Measurements from ENCODE around the gene MED12. TPM values are rescaled to one million over a fixed set of nuclear protein-coding genes. Genes with fewer than 3 reads are reported as not detected.

The MED12 gene
- total and polyA plus RNA-seq, 10 of the 15 experiments (the other 5 are each of a cell fraction or from before 2014, with no cell fraction given), result 0.68 to 28.5 (median 13.7) TPM

DNA sequence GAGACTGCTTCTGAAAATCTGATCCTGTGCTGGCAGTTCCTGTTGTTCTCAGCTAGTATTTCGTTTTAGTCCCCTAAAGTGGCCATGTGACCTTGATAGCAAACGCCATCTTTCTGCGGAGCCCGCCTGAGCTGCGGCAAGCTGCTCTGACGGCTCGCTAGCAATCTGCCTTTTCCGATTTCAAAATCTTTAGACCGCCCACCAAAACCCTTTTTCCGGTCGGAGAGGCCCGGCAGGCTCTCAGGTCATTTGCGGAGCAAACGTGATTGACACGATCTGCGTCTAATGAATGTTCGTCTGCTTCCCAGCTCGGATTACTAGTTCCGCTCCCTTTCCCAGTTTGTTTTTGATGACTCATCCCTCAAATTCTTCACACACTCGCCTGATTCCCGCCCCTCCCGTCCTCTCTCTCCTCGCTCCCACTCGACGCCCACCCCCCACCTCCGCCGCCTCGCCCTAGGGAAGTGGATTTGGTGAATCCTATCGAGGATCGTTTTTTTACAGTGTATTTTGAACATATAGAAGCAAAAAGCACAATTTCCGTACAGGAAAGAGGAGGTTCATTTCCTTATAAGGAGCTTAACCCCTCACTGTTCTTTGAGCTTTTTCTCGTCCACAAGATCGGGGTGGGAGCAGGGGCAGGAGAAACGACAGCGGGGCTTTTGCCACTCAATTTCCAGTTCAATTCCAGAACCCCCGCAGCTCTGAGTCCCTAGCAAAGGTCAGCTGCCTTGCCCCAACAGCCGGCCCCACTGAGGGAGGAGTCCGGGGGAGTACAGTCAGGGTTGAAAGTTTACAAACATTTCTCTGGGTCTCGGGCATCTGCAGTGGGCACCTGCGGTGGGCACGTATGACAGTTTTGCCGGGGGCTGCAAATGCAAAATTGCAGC is 63.8 kb downstream of the MED12 start (continued):
- no peak for TF ChIP-seq SUPT20H (IDR thresholded peaks at IDR 0.05; ENCODE audit: borderline replicate concordance, control insufficient read depth, low read depth, low read length)
- no peak for TF ChIP-seq ZBED1 (IDR thresholded peaks at IDR 0.05; ENCODE audit: borderline replicate concordance)
- TF ChIP-seq RFX5 (IDR thresholded peaks at IDR 0.05; ENCODE audit: low read depth, low read length), result no peak
- TF ChIP-seq CHD2 (IDR thresholded peaks at IDR 0.05; ENCODE audit: borderline replicate concordance, low read depth, low read length), result peak; percentile 65; the same call in 1 of the 2 replicates
- TF ChIP-seq, protein P1, sequence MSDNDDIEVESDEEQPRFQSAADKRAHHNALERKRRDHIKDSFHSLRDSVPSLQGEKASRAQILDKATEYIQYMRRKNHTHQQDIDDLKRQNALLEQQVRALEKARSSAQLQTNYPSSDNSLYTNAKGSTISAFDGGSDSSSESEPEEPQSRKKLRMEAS (IDR thresholded peaks at IDR 0.05; ENCODE audit: low read depth, low read length), result peak; percentile 40; the same call in 1 of the 2 replicates
- TF ChIP-seq IKZF1 (conservative IDR thresholded peaks at IDR 0.05), result peak; percentile 38; the same call in 1 of the 2 replicates
- TF ChIP-seq RUNX3 (IDR thresholded peaks at IDR 0.05; ENCODE audit: low read length), result no peak
- TF ChIP-seq, protein P2, sequence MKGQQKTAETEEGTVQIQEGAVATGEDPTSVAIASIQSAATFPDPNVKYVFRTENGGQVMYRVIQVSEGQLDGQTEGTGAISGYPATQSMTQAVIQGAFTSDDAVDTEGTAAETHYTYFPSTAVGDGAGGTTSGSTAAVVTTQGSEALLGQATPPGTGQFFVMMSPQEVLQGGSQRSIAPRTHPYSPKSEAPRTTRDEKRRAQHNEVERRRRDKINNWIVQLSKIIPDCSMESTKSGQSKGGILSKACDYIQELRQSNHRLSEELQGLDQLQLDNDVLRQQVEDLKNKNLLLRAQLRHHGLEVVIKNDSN (IDR thresholded peaks at IDR 0.05; ENCODE audit: borderline replicate concordance, extremely low read length, insufficient read depth, low read depth, low read length), result no peak
- no peak for TF ChIP-seq EZH2 (IDR thresholded peaks at IDR 0.05; ENCODE audit: borderline replicate concordance, control insufficient read depth, low read depth, low read length)
- TF ChIP-seq, protein P3, sequence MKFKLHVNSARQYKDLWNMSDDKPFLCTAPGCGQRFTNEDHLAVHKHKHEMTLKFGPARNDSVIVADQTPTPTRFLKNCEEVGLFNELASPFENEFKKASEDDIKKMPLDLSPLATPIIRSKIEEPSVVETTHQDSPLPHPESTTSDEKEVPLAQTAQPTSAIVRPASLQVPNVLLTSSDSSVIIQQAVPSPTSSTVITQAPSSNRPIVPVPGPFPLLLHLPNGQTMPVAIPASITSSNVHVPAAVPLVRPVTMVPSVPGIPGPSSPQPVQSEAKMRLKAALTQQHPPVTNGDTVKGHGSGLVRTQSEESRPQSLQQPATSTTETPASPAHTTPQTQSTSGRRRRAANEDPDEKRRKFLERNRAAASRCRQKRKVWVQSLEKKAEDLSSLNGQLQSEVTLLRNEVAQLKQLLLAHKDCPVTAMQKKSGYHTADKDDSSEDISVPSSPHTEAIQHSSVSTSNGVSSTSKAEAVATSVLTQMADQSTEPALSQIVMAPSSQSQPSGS (IDR thresholded peaks at IDR 0.05; ENCODE audit: low read length), result no peak
- TF ChIP-seq, protein P4, sequence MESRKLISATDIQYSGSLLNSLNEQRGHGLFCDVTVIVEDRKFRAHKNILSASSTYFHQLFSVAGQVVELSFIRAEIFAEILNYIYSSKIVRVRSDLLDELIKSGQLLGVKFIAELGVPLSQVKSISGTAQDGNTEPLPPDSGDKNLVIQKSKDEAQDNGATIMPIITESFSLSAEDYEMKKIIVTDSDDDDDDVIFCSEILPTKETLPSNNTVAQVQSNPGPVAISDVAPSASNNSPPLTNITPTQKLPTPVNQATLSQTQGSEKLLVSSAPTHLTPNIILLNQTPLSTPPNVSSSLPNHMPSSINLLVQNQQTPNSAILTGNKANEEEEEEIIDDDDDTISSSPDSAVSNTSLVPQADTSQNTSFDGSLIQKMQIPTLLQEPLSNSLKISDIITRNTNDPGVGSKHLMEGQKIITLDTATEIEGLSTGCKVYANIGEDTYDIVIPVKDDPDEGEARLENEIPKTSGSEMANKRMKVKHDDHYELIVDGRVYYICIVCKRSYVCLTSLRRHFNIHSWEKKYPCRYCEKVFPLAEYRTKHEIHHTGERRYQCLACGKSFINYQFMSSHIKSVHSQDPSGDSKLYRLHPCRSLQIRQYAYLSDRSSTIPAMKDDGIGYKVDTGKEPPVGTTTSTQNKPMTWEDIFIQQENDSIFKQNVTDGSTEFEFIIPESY (IDR thresholded peaks at IDR 0.05), result no peak
- TF ChIP-seq, protein P5, sequence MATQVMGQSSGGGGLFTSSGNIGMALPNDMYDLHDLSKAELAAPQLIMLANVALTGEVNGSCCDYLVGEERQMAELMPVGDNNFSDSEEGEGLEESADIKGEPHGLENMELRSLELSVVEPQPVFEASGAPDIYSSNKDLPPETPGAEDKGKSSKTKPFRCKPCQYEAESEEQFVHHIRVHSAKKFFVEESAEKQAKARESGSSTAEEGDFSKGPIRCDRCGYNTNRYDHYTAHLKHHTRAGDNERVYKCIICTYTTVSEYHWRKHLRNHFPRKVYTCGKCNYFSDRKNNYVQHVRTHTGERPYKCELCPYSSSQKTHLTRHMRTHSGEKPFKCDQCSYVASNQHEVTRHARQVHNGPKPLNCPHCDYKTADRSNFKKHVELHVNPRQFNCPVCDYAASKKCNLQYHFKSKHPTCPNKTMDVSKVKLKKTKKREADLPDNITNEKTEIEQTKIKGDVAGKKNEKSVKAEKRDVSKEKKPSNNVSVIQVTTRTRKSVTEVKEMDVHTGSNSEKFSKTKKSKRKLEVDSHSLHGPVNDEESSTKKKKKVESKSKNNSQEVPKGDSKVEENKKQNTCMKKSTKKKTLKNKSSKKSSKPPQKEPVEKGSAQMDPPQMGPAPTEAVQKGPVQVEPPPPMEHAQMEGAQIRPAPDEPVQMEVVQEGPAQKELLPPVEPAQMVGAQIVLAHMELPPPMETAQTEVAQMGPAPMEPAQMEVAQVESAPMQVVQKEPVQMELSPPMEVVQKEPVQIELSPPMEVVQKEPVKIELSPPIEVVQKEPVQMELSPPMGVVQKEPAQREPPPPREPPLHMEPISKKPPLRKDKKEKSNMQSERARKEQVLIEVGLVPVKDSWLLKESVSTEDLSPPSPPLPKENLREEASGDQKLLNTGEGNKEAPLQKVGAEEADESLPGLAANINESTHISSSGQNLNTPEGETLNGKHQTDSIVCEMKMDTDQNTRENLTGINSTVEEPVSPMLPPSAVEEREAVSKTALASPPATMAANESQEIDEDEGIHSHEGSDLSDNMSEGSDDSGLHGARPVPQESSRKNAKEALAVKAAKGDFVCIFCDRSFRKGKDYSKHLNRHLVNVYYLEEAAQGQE (IDR thresholded peaks at IDR 0.05; ENCODE audit: low read depth, low read length), result no peak
- TF ChIP-seq PAX8 (IDR thresholded peaks at IDR 0.05), result no peak
- no peak for TF ChIP-seq BMI1 (IDR thresholded peaks at IDR 0.05; ENCODE audit: borderline replicate concordance)
- no peak for TF ChIP-seq CHD1 (IDR thresholded peaks at IDR 0.05; ENCODE audit: low read depth, low read length)
- no peak for TF ChIP-seq EGR1 (IDR thresholded peaks at IDR 0.05; ENCODE audit: borderline replicate concordance in 1 of 2, low read depth in 2 of 2, low read length in 2 of 2)
- TF ChIP-seq KLF5 (IDR thresholded peaks at IDR 0.05; ENCODE audit: partially characterized antibody), result no peak
- TF ChIP-seq GABPA (IDR thresholded peaks at IDR 0.05; ENCODE audit: low read depth), result peak; percentile 84
- no peak for TF ChIP-seq BRCA1 (IDR thresholded peaks at IDR 0.05; ENCODE audit: low read depth, low read length)
- TF ChIP-seq SP1 (IDR thresholded peaks at IDR 0.05; ENCODE audit: low read depth, low read length), result peak; percentile 65
- no peak for TF ChIP-seq ASH2L (IDR thresholded peaks at IDR 0.05; ENCODE audit: borderline replicate concordance, low read depth)
- no peak for TF ChIP-seq HCFC1 (IDR thresholded peaks at IDR 0.05; ENCODE audit: low read length)
